GM21423 (cell line): ENCODE measurements around the gene SLC2A11.
A peak's percentile ranks its signal among the peaks of the same experiment; 100 is the strongest.

ENCODE experiments used
- ATAC-seq: cut with Tn5 transposase; IDR thresholded peaks from one replicate; pipeline ENCODE4 v1.9.1; 2021; ENCODE audit warnings: mild to moderate bottlenecking, moderate library complexity; ENCODE audit not compliant: unreplicated experiment

The SLC2A11 gene

GRCh38 chr22:23857606-23858483 is at the start of gene SLC2A11:
SLC2A11 (plus strand) TSS chr22:23857875; CDS start chr22:23858000, 125 bp downstream.
- peak; percentile 91 for ATAC-seq

- ATAC-seq, result no peak
Measured at GRCh38 chr22:23812378-23812777, 45.3 kb upstream of the SLC2A11 start.

- ATAC-seq, result no peak
Measured at GRCh38 chr22:23815541-23816155, 42.0 kb upstream of the SLC2A11 start.

GRCh38 chr22:23816156-23816976 is 41.3 kb upstream of the SLC2A11 start:
- ATAC-seq, result no peak

- no peak for ATAC-seq
Measured at GRCh38 chr22:23817146-23817545, 40.5 kb upstream of the SLC2A11 start.

- ATAC-seq, result no peak
Measured at GRCh38 chr22:23818541-23818940, 39.1 kb upstream of the SLC2A11 start.

- no peak for ATAC-seq
Measured at GRCh38 chr22:23820748-23821211, 36.9 kb upstream of the SLC2A11 start.

GRCh38 chr22:23822101-23822671 is 35.5 kb upstream of the SLC2A11 start:
- no peak for ATAC-seq

- ATAC-seq, result no peak
Measured at GRCh38 chr22:23823331-23823791, 34.3 kb upstream of the SLC2A11 start.

GRCh38 chr22:23824476-23825245 is 33.0 kb upstream of the SLC2A11 start:
- ATAC-seq, result no peak

GRCh38 chr22:23825246-23825905 is 32.3 kb upstream of the SLC2A11 start:
- no peak for ATAC-seq

GRCh38 chr22:23826510-23827350 is 30.9 kb upstream of the SLC2A11 start:
- ATAC-seq, result no peak

GRCh38 chr22:23827351-23827995 is 30.2 kb upstream of the SLC2A11 start:
- ATAC-seq, result no peak

- ATAC-seq, result no peak
Measured at GRCh38 chr22:23828800-23829680, 28.6 kb upstream of the SLC2A11 start.

GRCh38 chr22:23829845-23830372 is 27.8 kb upstream of the SLC2A11 start:
- ATAC-seq, result no peak

GRCh38 chr22:23831261-23831660 is 26.4 kb upstream of the SLC2A11 start:
- no peak for ATAC-seq

- ATAC-seq, result no peak
Measured at GRCh38 chr22:23831781-23832180, 25.9 kb upstream of the SLC2A11 start.
